ENCODE measurements around the gene HIVEP3. TPM values are rescaled to one million over a fixed set of nuclear protein-coding genes. Genes with fewer than 3 reads are reported as not detected.

The HIVEP3 gene
- total RNA-seq, 1 experiment from 2014 or later: 11.0 TPM

DNA sequence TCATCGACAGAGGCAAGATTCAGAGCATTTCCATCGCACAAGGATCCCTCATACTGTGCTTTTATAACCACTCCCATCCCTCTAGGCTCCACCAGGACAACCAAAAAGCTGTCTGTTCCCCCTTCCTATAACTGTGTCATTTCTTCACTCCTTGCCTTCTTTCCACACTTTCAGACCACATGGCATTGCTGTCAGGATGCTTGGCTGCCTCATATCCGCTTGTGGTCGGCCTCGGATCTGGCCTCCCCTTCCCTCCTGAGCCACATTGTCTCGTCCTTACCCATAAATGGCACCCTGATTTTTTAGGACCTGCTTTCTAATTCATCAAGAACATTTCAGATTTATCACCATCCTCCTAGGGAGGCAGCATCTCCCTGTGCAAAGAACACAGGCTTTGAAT is 80.5 kb downstream of the HIVEP3 start:
- intact Hi-C loops (cut with micrococcal nuclease; ENCODE audit: unreplicated experiment): no loop called here

DNA sequence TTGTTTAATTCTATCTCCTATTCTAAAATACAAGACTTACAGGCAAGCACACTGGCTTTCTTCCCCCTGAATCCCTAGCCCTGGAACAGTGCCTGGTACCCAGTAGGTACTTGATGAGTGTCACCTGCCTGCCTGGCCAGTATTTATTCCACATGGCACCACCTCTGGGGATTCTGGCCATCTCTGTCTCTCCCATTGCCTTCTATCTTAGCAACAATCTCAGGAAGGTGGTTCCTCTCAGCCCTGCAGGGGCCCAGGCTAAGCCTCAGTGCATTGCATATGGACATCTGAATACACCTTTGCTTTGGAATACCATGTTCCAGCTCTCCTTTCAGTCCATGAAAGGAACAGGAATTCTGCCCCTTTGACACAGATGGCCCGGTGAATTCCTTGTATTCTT is 81.0 kb downstream of the HIVEP3 start:
- DNase-seq: no peak
- Histone ChIP-seq H4K20me1 (ENCODE audit: insufficient read depth) (no peaks in the 10 kb centered on the region), H3K4me3 (no peak overlapping the region), H3K27me3 (ENCODE audit: insufficient read depth, low read depth) (no peaks in the 10 kb centered on the region), H3K4me2 (no peak overlapping the region), H3K27ac (no peak overlapping the region), H3K36me3 (ENCODE audit: low read depth) (no peaks in the 10 kb centered on the region), H3K79me2 (ENCODE audit: low read depth) (0 out of 2 replicates have a peak, but pooled peaks cover 4% of the 10 kb centered on the region), H3K9me3 (ENCODE audit: insufficient read depth, low read depth) (no peaks in the 10 kb centered on the region), H3K4me1 (replicated peaks; ENCODE audit: insufficient read depth) (peaks cover 27% of the 10 kb centered on the region), H3F3A (ENCODE audit: insufficient read depth, low read depth) (peaks cover 14% of the 10 kb centered on the region), H3K9me2 (ENCODE audit: insufficient read depth) (no peaks in the 10 kb centered on the region; the same call in 1 of the 2 replicates), H2AFZ (no peak overlapping the region)
- no peak for TF ChIP-seq EZH2 (IDR thresholded peaks at IDR 0.05; ENCODE audit: low read depth)
- TF ChIP-seq, protein P1, sequence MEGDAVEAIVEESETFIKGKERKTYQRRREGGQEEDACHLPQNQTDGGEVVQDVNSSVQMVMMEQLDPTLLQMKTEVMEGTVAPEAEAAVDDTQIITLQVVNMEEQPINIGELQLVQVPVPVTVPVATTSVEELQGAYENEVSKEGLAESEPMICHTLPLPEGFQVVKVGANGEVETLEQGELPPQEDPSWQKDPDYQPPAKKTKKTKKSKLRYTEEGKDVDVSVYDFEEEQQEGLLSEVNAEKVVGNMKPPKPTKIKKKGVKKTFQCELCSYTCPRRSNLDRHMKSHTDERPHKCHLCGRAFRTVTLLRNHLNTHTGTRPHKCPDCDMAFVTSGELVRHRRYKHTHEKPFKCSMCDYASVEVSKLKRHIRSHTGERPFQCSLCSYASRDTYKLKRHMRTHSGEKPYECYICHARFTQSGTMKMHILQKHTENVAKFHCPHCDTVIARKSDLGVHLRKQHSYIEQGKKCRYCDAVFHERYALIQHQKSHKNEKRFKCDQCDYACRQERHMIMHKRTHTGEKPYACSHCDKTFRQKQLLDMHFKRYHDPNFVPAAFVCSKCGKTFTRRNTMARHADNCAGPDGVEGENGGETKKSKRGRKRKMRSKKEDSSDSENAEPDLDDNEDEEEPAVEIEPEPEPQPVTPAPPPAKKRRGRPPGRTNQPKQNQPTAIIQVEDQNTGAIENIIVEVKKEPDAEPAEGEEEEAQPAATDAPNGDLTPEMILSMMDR (conservative IDR thresholded peaks at IDR 0.05): no peak
- BruUV-seq (replicated peaks): no TSS peak
- ChIA-PET POLR2A (ENCODE audit: unreplicated experiment) (no interaction called here), CTCF (no interaction called here)
- intact Hi-C loops (cut with micrococcal nuclease; ENCODE audit: unreplicated experiment): no loop called here

More for the DNA sequence above, 80.5 kb downstream of the HIVEP3 start:
- H3K4me1 ChIP-seq (replicated peaks; ENCODE audit: insufficient read depth): peaks cover 31% of the 10 kb centered on the region
- H4K20me1 ChIP-seq (ENCODE audit: insufficient read depth): no peaks in the 10 kb centered on the region
- no peak overlapping the region for H3K27ac ChIP-seq
- H2AFZ ChIP-seq: no peak overlapping the region
- POLR2A ChIA-PET (ENCODE audit: unreplicated experiment): no interaction called here
- TF ChIP-seq, protein P1 (conservative IDR thresholded peaks at IDR 0.05): no peak
- no peak overlapping the region for H3K4me2 ChIP-seq
- 0 out of 2 replicates have a peak, but pooled peaks cover 4% of the 10 kb centered on the region for H3K79me2 ChIP-seq (ENCODE audit: low read depth)
- H3F3A ChIP-seq (ENCODE audit: insufficient read depth, low read depth): peaks cover 18% of the 10 kb centered on the region
- no peaks in the 10 kb centered on the region for H3K27me3 ChIP-seq (ENCODE audit: insufficient read depth, low read depth)
- no peak for DNase-seq
- no peaks in the 10 kb centered on the region for H3K9me3 ChIP-seq (ENCODE audit: insufficient read depth, low read depth)
- CTCF ChIA-PET: no interaction called here
- no peaks in the 10 kb centered on the region for H3K36me3 ChIP-seq (ENCODE audit: low read depth)
- BruUV-seq (replicated peaks): no TSS peak
- no peaks in the 10 kb centered on the region; the same call in 1 of the 2 replicates for H3K9me2 ChIP-seq (ENCODE audit: insufficient read depth)
- H3K4me3 ChIP-seq: no peak overlapping the region

DNA sequence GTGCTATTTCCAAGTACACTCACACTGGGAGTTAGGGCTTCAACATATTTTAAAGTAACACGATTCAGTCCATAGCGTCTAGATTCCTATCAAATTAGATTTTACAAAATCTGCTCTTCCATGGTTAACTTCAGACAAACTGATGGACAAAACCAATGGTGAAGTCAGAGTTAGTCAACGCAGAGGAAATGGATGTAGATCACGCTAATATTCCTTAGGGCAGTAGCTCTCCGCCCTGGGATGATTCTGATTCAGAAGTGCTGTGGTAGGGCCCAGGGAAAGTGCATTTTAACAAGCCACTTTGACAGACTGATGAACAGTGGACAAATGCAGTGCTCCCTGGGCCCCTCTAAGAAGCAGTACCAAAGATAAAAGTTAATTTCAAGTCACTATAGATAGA is 83.2 kb downstream of the HIVEP3 start:
- no peak for DNase-seq
- no TSS peak for BruUV-seq (replicated peaks)
- ChIA-PET CTCF (no interaction called here), POLR2A (ENCODE audit: unreplicated experiment) (no interaction called here)
- H3K4me3 ChIP-seq: no peak overlapping the region
- no peak overlapping the region for H3K27ac ChIP-seq
- no peak for TF ChIP-seq EZH2 (IDR thresholded peaks at IDR 0.05; ENCODE audit: low read depth)
- TF ChIP-seq, protein P1 (conservative IDR thresholded peaks at IDR 0.05): no peak
- H2AFZ ChIP-seq: no peak overlapping the region
- H3K4me1 ChIP-seq (replicated peaks; ENCODE audit: insufficient read depth): peaks cover 7% of the 10 kb centered on the region
- peaks cover 6% of the 10 kb centered on the region for H3F3A ChIP-seq (ENCODE audit: insufficient read depth, low read depth)
- H3K9me2 ChIP-seq (ENCODE audit: insufficient read depth): no peaks in the 10 kb centered on the region; the same call in 1 of the 2 replicates
- no peak overlapping the region for H3K4me2 ChIP-seq
- no peaks in the 10 kb centered on the region for H3K36me3 ChIP-seq (ENCODE audit: low read depth)
- 0 out of 2 replicates have a peak, but pooled peaks cover 4% of the 10 kb centered on the region for H3K79me2 ChIP-seq (ENCODE audit: low read depth)
- H3K9me3 ChIP-seq (ENCODE audit: insufficient read depth, low read depth): no peaks in the 10 kb centered on the region
- intact Hi-C loops (cut with micrococcal nuclease; ENCODE audit: unreplicated experiment): no loop called here
- no peaks in the 10 kb centered on the region for H4K20me1 ChIP-seq (ENCODE audit: insufficient read depth)
- no peaks in the 10 kb centered on the region for H3K27me3 ChIP-seq (ENCODE audit: insufficient read depth, low read depth)
